Osteoblast (primary cell): ENCODE data around the gene BBS10. TPM values are rescaled to one million over a fixed set of nuclear protein-coding genes. Genes with fewer than 3 reads are reported as not detected.

ENCODE experiments used
- DNase-seq: peaks from one replicate; pipeline ENCODE4 v3.0.0; 2011; ENCODE audit warnings: low spot score, mixed read lengths; ENCODE audit not compliant: insufficient read length; ENCODE audit errors: missing footprints
- H2AFZ ChIP-seq: 2 replicates; pipeline ENCODE4 v1.6.0; 2011; ENCODE audit warnings: mild to moderate bottlenecking, low read length
- H3K27ac ChIP-seq: 2 replicates; pipeline ENCODE4 v1.5.1; 2011; ENCODE audit warnings: mild to moderate bottlenecking, low read depth, low read length, moderate library complexity
- H3K27me3 ChIP-seq: 2 replicates; pipeline ENCODE4 v1.6.0; 2012; ENCODE audit warnings: mild to moderate bottlenecking, control low read depth, inconsistent platforms, low read length, moderate library complexity; ENCODE audit not compliant: insufficient read depth
- H3K36me3 ChIP-seq: 2 replicates; pipeline ENCODE4 v1.5.1; 2011; ENCODE audit warnings: mild to moderate bottlenecking, low read length, control low read depth, moderate library complexity; ENCODE audit not compliant: insufficient read depth
- H3K4me1 ChIP-seq: 2 replicates; pipeline ENCODE4 v1.5.1; 2011; ENCODE audit warnings: mild to moderate bottlenecking, low read length, control low read depth, moderate library complexity; ENCODE audit not compliant: insufficient read depth
- H3K4me2 ChIP-seq: 2 replicates; pipeline ENCODE4 v1.6.0; 2011; ENCODE audit warnings: mild to moderate bottlenecking, low read length; ENCODE audit not compliant: insufficient read depth
- H3K4me3 ChIP-seq: fragments of 200-600 bp; sonication (generic); 3 replicates; pipeline ENCODE4 v1.5.1; 2012; ENCODE audit warnings: mild to moderate bottlenecking, low read length, inconsistent platforms; ENCODE audit not compliant: insufficient read depth
- H3K79me2 ChIP-seq: 2 replicates; pipeline ENCODE4 v1.6.0; 2012; ENCODE audit warnings: mild to moderate bottlenecking, low read length, control low read depth, inconsistent platforms; ENCODE audit not compliant: insufficient read depth
- H3K9me3 ChIP-seq: 2 replicates; pipeline ENCODE4 v1.5.1; 2011; ENCODE audit warnings: low read depth, low read length, control low read depth
- H4K20me1 ChIP-seq: 2 replicates; pipeline ENCODE4 v1.6.0; 2012; ENCODE audit warnings: mild to moderate bottlenecking, low read length, control low read depth; ENCODE audit not compliant: insufficient read depth
- total RNA-seq: library from RNA; depleted of rRNA; stranded (reverse); fragments of >200 nt; gene quantifications from 2 replicates; pipeline ENCODE4 v1.2.3, GENCODE V29; 2012
- TF ChIP-seq, protein P1 (sequence below): IDR thresholded peaks from 2 replicates; pipeline ENCODE4 v1.5.1; 2011; ENCODE audit warnings: mild to moderate bottlenecking, low read depth, low read length, moderate library complexity; ENCODE audit errors: extremely low read depth

Gene BBS10
- total RNA-seq, result 9.8 and 11.8 TPM in 2 replicates

DNA sequence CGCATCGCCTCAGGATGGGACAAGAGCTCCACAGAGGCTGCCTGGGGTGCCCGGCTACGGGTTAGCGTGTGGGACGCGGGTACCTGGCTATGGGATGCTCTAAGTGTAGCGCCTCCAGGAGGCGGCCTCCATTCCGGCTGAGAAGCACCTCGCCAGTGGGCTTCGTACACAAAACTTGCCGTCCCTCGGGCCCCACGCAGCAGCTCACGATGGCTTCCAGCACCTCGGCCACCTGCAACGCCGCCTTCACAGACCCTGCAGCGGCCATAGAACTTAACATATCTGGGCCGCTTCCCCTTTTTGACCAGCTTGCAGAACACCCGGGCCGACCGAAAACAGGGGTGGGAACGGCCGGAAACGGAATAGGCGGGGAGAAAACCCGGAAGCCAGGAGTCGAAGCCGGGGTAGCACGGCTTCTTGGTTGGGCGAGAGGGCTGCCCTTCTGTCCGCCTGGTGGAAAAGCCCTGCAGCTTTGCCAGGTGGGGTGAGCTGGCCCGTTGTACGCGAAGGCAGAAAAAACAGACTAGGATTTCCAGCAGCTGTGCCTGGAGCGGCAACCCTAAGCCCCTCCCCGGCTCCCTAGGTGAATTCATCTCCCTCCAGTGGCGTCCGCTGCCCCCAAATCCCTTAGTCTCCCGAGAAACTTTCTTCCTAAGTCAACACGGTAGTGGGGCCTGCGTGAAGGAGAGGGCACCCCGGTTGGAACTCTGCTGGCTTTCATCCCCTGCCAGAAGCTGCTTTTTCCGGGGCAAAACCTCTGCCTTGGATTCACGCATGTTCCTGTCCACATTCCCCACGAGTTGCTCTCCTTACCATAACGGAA lies at the start of gene BBS10:
Gene BBS10, minus strand, starts transcription at position 337 of the 823 bp plus-strand sequence. Its CDS starts 57 bp downstream, at position 280.
- Histone ChIP-seq H3K4me1 (peaks cover 28% of the 10 kb centered on the region), H3K4me2 (peak within 1 kb of the TSS; percentile 94), H2AFZ (peak within 1 kb of the TSS; percentile 88), H3K27me3 (no peaks in the 10 kb centered on the region), H3K27ac (peak within 1 kb of the TSS; percentile 84), H3K79me2 (peaks cover 35% of the 10 kb centered on the region), H3K36me3 (no peaks in the 10 kb centered on the region), H4K20me1 (no peaks in the 10 kb centered on the region), H3K9me3 (no peaks in the 10 kb centered on the region), H3K4me3 (peak within 1 kb of the TSS; percentile 87)
- DNase-seq, result peak; percentile 94
- TF ChIP-seq, protein P1, sequence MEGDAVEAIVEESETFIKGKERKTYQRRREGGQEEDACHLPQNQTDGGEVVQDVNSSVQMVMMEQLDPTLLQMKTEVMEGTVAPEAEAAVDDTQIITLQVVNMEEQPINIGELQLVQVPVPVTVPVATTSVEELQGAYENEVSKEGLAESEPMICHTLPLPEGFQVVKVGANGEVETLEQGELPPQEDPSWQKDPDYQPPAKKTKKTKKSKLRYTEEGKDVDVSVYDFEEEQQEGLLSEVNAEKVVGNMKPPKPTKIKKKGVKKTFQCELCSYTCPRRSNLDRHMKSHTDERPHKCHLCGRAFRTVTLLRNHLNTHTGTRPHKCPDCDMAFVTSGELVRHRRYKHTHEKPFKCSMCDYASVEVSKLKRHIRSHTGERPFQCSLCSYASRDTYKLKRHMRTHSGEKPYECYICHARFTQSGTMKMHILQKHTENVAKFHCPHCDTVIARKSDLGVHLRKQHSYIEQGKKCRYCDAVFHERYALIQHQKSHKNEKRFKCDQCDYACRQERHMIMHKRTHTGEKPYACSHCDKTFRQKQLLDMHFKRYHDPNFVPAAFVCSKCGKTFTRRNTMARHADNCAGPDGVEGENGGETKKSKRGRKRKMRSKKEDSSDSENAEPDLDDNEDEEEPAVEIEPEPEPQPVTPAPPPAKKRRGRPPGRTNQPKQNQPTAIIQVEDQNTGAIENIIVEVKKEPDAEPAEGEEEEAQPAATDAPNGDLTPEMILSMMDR, result peak; percentile 43

DNA sequence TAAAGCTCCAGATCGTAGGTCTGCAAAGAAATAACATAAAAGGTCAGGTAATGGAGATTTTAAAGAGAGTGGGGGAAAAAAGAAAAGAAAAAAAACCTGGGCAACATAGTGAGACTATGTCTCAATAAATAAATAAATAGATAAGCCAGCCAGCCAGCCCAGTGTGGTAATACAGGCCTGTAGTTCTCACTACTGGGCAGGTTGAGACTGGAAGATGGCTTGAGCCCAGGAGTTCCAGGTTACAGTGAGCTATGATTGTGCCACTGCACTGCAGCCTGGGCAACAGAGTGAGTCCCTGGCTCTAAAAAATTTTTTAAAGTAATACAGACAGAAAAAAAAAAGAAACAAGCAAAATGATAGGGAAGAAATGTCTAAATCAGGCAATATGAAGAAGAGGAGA lies 43.2 kb upstream of the BBS10 start:
- no peaks in the 10 kb centered on the region for H3K27me3 ChIP-seq
- no peak overlapping the region for H3K27ac ChIP-seq
- no peak overlapping the region for H3K4me2 ChIP-seq
- H3K4me1 ChIP-seq, result no peaks in the 10 kb centered on the region
- peaks cover 28% of the 10 kb centered on the region for H3K36me3 ChIP-seq
- TF ChIP-seq, protein P1, result no peak
- H3K4me3 ChIP-seq, result no peak overlapping the region
- no peak for DNase-seq
- H3K79me2 ChIP-seq, result no peaks in the 10 kb centered on the region
- no peaks in the 10 kb centered on the region for H3K9me3 ChIP-seq
- no peaks in the 10 kb centered on the region for H4K20me1 ChIP-seq
- H2AFZ ChIP-seq, result no peak overlapping the region

DNA sequence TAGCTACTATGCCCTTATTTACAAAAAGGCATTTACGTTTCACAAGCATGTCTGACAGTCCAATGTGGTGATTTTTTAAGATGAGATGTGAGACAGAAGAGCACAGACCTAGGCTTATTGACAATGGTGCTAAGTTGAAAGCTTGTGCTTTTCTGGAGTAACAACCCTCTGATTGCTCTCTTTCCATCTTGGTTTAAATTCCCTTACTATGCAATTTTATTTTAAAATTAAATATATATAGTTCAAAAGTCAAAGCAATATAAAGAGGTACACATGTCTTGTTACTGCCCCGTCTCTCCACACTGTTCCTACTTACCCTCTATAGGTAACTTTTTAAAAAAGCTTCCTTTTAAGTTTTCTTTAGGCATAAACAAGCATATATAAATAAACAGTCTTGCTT lies 39.4 kb upstream of the BBS10 start:
- Histone ChIP-seq H3K9me3 (no peaks in the 10 kb centered on the region), H3K36me3 (peaks cover 37% of the 10 kb centered on the region), H3K27ac (no peak overlapping the region), H3K79me2 (no peaks in the 10 kb centered on the region), H3K4me1 (no peaks in the 10 kb centered on the region), H3K4me3 (no peak overlapping the region), H3K27me3 (no peaks in the 10 kb centered on the region), H3K4me2 (no peak overlapping the region), H4K20me1 (no peaks in the 10 kb centered on the region), H2AFZ (no peak overlapping the region)
- DNase-seq, result no peak
- TF ChIP-seq, protein P1, result no peak

DNA sequence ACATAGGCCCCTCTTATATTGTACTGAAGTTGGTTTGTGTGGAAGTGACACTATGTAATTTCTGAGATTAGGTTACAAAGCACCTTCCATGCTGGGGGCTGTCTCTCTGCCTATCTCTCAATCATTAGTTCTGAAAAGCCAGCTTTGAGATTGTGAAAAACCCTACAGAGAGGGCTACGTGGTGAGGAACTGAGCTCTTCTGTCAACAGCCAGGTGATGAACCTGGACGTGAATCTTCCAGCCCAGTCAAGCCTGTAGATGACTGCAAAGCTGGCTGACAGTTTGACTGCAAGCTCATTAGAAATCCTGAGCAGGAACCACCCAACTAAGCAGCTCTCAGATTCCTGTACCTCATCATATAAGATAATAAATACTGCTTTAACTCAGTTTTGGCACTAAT lies 36.3 kb upstream of the BBS10 start:
- Histone ChIP-seq H3K27me3 (no peaks in the 10 kb centered on the region), H3K4me2 (no peak overlapping the region), H3K4me3 (no peak overlapping the region), H3K4me1 (no peaks in the 10 kb centered on the region), H3K36me3 (peaks cover 11% of the 10 kb centered on the region), H3K79me2 (no peaks in the 10 kb centered on the region), H2AFZ (no peak overlapping the region), H3K9me3 (no peaks in the 10 kb centered on the region), H4K20me1 (no peaks in the 10 kb centered on the region), H3K27ac (no peak overlapping the region)
- DNase-seq, result no peak
- TF ChIP-seq, protein P1, result no peak
